ENCODE results near the gene SCAMP4. TPM values are rescaled to one million over a fixed set of nuclear protein-coding genes. Genes with fewer than 3 reads are reported as not detected.

Gene SCAMP4
- polyA plus RNA-seq, 1 experiment: 6.7 TPM

- DNase-seq (ENCODE audit: low read depth, low spot score): no peak
- TF ChIP-seq CTCF (IDR thresholded peaks at IDR 0.05; ENCODE audit: low read depth, low read length): no peak
- H3K4me3 ChIP-seq (ENCODE audit: low read depth, low read length): peak overlapping the region; percentile 52; the same call in 1 of the 2 replicates
Observed at GRCh38 chr19:1857648-1858326, 47.4 kb upstream of the SCAMP4 start.

GRCh38 chr19:1858412-1859081, 46.7 kb upstream of the SCAMP4 start:
- ChIA-PET POLR2A (no interaction called here), CTCF (interaction anchor here (2.2 kb wide), 1 partner anchor 21 kb away, joined by 6 read pairs; no protein-coding TSS in a partner anchor)

More at GRCh38 chr19:1857648-1858326, 47.4 kb upstream of the SCAMP4 start:
- H3K27me3 ChIP-seq (ENCODE audit: control insufficient read depth, insufficient read depth, low read length): no peaks in the 10 kb centered on the region
- peak overlapping the region; percentile 83 for H3K27ac ChIP-seq (ENCODE audit: low read depth, low read length)
- ChIA-PET POLR2A (no interaction called here), CTCF (interaction anchor here (0.8 to 2.2 kb wide), 2 partner anchors 9 to 20 kb away, joined by 4 to 6 read pairs; no protein-coding TSS in a partner anchor)
- no peaks in the 10 kb centered on the region; the same call in 1 of the 2 replicates for H3K9me3 ChIP-seq (ENCODE audit: control insufficient read depth, insufficient read depth, low read length)

GRCh38 chr19:1859331-1859781, 45.8 kb upstream of the SCAMP4 start:
- H3K4me3 ChIP-seq (ENCODE audit: low read depth, low read length): peak overlapping the region; percentile 81
- H3K27ac ChIP-seq (ENCODE audit: low read depth, low read length): peak overlapping the region; percentile 21
- ChIA-PET CTCF (no interaction called here), POLR2A (no interaction called here)
- no peak for DNase-seq (ENCODE audit: low read depth, low spot score)
- H3K27me3 ChIP-seq (ENCODE audit: control insufficient read depth, insufficient read depth, low read length): no peaks in the 10 kb centered on the region
- no peaks in the 10 kb centered on the region; the same call in 1 of the 2 replicates for H3K9me3 ChIP-seq (ENCODE audit: control insufficient read depth, insufficient read depth, low read length)
- no peak for TF ChIP-seq CTCF (IDR thresholded peaks at IDR 0.05; ENCODE audit: low read depth, low read length)

More at GRCh38 chr19:1858412-1859081, 46.7 kb upstream of the SCAMP4 start:
- Histone ChIP-seq H3K9me3 (ENCODE audit: control insufficient read depth, insufficient read depth, low read length) (no peaks in the 10 kb centered on the region; the same call in 1 of the 2 replicates), H3K27me3 (ENCODE audit: control insufficient read depth, insufficient read depth, low read length) (no peaks in the 10 kb centered on the region), H3K27ac (ENCODE audit: low read depth, low read length) (no peak overlapping the region), H3K4me3 (ENCODE audit: low read depth, low read length) (no peak overlapping the region)
- DNase-seq (ENCODE audit: low read depth, low spot score): no peak
- TF ChIP-seq CTCF (IDR thresholded peaks at IDR 0.05; ENCODE audit: low read depth, low read length): no peak

- POLR2A ChIA-PET: no interaction called here
- Histone ChIP-seq H3K9me3 (ENCODE audit: control insufficient read depth, insufficient read depth, low read length) (no peaks in the 10 kb centered on the region; the same call in 1 of the 2 replicates), H3K27ac (ENCODE audit: low read depth, low read length) (peak overlapping the region; percentile 39), H3K27me3 (ENCODE audit: control insufficient read depth, insufficient read depth, low read length) (no peaks in the 10 kb centered on the region), H3K4me3 (ENCODE audit: low read depth, low read length) (peak overlapping the region; percentile 81)
- DNase-seq (ENCODE audit: low read depth, low spot score): no peak
- CTCF ChIA-PET: interaction anchor here (1.5 to 1.6 kb wide), 2 partner anchors 11 to 34 kb away, joined by 3 read pairs; no protein-coding TSS in a partner anchor
- TF ChIP-seq CTCF (IDR thresholded peaks at IDR 0.05; ENCODE audit: low read depth, low read length): no peak
Observed at GRCh38 chr19:1860042-1860775, 45.0 kb upstream of the SCAMP4 start.
